GM03348 (cell line): ENCODE measurements around the gene FSCN2.

ENCODE experiments used
- DNase-seq: peaks from one replicate; pipeline ENCODE4 v3.0.0; 2012; ENCODE audit warnings: low spot score

The FSCN2 gene

GRCh38 chr17:81491181-81491581, 37.0 kb upstream of the FSCN2 start:
- no peak for DNase-seq

GRCh38 chr17:81491761-81492160, 36.4 kb upstream of the FSCN2 start:
- no peak for DNase-seq

- DNase-seq, result no peak
Observed at GRCh38 chr17:81492202-81492601, 36.0 kb upstream of the FSCN2 start.

GRCh38 chr17:81492706-81493105, 35.5 kb upstream of the FSCN2 start:
- no peak for DNase-seq

- DNase-seq, result no peak
Observed at GRCh38 chr17:81493198-81494038, 34.8 kb upstream of the FSCN2 start.

- no peak for DNase-seq
Observed at GRCh38 chr17:81494626-81495377, 33.4 kb upstream of the FSCN2 start.

GRCh38 chr17:81498953-81499600, 29.1 kb upstream of the FSCN2 start:
- DNase-seq, result no peak

GRCh38 chr17:81499601-81499970, 28.6 kb upstream of the FSCN2 start:
- no peak for DNase-seq

GRCh38 chr17:81500047-81500446, 28.1 kb upstream of the FSCN2 start:
- peak; percentile 48 for DNase-seq

- DNase-seq, result no peak
Observed at GRCh38 chr17:81502471-81503017, 25.6 kb upstream of the FSCN2 start.

GRCh38 chr17:81503619-81504018, 24.6 kb upstream of the FSCN2 start:
- no peak for DNase-seq

- DNase-seq, result peak; percentile 33
Observed at GRCh38 chr17:81508639-81509206, 19.5 kb upstream of the FSCN2 start.

GRCh38 chr17:81509207-81509971, 18.8 kb upstream of the FSCN2 start:
- DNase-seq, result no peak

- DNase-seq, result no peak
Observed at GRCh38 chr17:81509972-81510784, 18.0 kb upstream of the FSCN2 start.

GRCh38 chr17:81510785-81511553, 17.2 kb upstream of the FSCN2 start:
- DNase-seq, result no peak

- DNase-seq, result no peak
Observed at GRCh38 chr17:81511554-81511803, 16.7 kb upstream of the FSCN2 start.

GRCh38 chr17:81511804-81512561, 16.2 kb upstream of the FSCN2 start:
- DNase-seq, result peak; percentile 40

- peak; percentile 98 for DNase-seq
Observed at GRCh38 chr17:81512562-81513371, 15.4 kb upstream of the FSCN2 start, which contains the start of gene ACTG1. TSS of gene ACTG1 (minus strand) at chr17:81512799. CDS start at chr17:81512354, 445 bp downstream.
